ENCODE data around the gene PGLYRP1.

Gene PGLYRP1

DNA sequence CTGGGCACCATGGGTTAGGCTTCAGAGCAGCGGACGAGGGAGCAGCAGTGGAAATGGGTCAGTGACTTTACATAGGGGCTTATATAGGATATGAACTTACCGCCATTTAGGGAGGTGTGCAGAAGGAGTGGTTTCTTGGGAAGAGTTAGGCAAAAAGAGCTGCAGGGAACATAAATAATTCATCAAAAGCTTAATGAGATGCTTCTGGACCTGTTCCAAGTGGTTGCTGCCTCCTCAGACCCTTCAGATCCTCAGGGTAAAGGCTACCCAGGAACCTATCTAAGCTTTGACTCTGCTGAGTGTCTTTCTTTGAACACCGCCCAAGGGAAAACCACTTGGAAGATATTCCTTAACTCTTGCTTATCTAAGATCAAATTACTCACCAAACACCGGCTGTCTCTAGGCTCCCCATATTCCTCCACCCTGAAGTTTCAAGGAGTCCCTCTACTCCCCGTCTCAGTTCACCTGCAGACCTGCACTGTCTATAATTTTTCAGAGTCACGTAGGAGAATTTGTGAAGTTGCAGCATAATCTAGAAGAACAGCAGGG lies 18.2 kb upstream of the PGLYRP1 start, which contains the start of gene IGFL4:
Gene IGFL4 (minus strand): TSS at position 51 of the 549 bp plus-strand sequence. CDS start 40 bp downstream, at position 11.
- Mint-ChIP-seq H3K27ac (no peak within 1 kb of the TSS), H3K4me1 (ENCODE audit: low read depth) (no peaks in the 10 kb centered on the region), H3K27me3 (ENCODE audit: low read depth) (peaks cover 18% of the 10 kb centered on the region), H3K36me3 (ENCODE audit: low read depth) (no peaks in the 10 kb centered on the region), H3K9me3 (peaks cover 5% of the 10 kb centered on the region), H3K4me3 (no peak within 1 kb of the TSS)

DNA sequence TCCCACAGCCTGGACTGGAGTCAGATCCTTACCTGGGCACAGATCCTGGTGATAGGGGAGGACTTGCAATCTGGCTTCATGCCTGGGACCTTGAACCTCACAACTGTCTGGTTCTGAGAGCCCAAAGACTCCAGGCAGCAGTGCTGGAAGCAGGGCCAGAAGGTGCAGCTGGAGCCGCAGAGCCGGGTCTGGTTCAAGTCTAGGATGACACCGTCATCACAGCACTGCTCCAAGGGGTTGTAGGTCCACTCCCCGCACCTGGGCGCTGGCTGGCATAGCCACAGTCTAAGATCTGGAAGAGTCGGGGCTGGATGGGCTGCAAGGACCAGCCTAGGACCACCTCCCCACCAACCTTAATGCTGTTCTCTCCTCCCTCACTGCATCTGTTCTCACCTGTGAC lies 17.3 kb upstream of the PGLYRP1 start:
- H3K27me3 Mint-ChIP-seq (ENCODE audit: low read depth), result peaks cover 11% of the 10 kb centered on the region
- no peaks in the 10 kb centered on the region for H3K36me3 Mint-ChIP-seq (ENCODE audit: low read depth)
- no peaks in the 10 kb centered on the region for H3K4me1 Mint-ChIP-seq (ENCODE audit: low read depth)
- peaks cover 5% of the 10 kb centered on the region for H3K9me3 Mint-ChIP-seq
- no peak overlapping the region for H3K27ac Mint-ChIP-seq
- no peak overlapping the region for H3K4me3 Mint-ChIP-seq

DNA sequence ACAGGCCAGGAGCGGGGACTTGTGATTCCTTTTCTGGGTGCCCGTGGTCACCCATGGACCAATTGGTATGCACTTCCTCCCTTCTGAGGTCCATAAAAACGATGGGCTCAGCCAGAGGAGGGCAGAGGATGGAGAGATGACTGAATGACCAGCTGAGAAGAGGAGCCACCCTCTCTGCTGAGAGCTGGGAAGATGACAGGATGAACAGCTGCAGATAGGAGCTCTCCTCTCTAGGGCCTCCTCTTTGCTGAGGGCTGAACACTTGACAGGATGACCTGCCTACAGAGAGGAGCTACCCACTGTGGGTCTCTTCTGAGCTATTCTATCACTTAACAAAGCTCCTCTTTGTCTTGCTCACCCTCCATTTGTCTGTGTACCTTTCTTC lies 13.9 kb upstream of the PGLYRP1 start:
- H3K4me3 Mint-ChIP-seq, result no peak overlapping the region
- no peaks in the 10 kb centered on the region for H3K4me1 Mint-ChIP-seq (ENCODE audit: low read depth)
- peak overlapping the region; percentile 13 for H3K27ac Mint-ChIP-seq
- H3K27me3 Mint-ChIP-seq (ENCODE audit: low read depth), result peaks cover 8% of the 10 kb centered on the region
- H3K9me3 Mint-ChIP-seq, result no peaks in the 10 kb centered on the region
- H3K36me3 Mint-ChIP-seq (ENCODE audit: low read depth), result no peaks in the 10 kb centered on the region

DNA sequence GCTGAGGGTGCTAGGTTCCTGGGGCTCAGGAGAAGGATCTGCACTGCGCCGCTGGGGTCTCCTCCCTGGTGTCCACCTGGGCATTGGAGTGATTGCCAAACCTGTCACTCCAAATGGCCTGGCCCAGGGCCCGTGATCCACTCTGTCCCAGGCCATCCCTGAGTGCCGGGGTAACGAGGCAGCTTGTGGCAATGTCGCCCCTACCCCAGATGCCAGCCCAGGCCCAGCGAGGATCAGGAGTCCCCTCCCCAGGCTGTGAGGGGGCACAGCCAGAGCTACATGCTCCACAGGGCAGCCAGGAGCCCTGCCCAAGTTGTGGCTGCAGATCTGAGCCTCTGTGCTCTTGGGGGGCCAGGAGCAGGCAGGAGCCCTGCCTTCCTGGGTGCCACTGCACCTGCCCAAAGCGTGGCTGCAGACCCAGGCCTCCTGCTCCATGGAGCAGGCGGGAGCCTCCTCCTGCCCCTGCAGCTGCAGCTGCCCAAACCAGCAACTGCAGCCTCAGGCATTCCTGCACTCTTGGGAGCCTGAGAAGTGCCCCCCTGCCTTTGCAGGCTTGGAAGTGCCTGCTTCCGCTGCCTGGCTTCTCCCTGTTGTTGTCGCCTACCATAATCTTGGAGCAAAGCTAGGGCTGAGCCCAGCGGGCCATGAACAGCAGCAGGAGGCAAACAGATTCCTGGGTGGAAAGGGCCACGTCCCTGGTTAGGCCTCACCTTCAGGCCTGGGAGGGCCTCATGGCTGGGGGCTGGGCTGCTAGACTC lies 13.3 kb upstream of the PGLYRP1 start:
- Mint-ChIP-seq H3K4me1 (ENCODE audit: low read depth) (no peaks in the 10 kb centered on the region), H3K9me3 (no peaks in the 10 kb centered on the region), H3K27me3 (ENCODE audit: low read depth) (peaks cover 8% of the 10 kb centered on the region), H3K36me3 (ENCODE audit: low read depth) (no peaks in the 10 kb centered on the region), H3K4me3 (no peak overlapping the region), H3K27ac (no peak overlapping the region)

DNA sequence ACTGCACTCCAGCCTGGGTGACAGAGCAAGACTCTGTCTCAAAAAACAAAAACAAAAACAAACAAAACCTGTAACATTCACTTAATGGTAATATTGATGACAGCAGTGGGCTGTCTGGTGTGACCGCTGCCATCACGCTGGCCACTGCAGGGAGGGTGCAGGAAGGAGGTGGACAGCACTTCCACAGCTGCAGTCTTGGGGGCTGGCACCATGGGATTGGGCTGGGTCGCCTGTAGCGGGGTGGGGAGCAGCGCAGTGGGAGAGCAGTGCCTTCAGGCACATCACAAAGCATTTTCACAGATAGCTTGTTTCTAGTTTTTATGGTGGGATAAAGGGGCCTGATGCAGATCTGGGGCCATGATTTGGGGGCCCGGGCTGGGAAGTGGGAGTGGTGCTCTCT lies 12.7 kb upstream of the PGLYRP1 start:
- Mint-ChIP-seq H3K27me3 (ENCODE audit: low read depth) (peaks cover 5% of the 10 kb centered on the region), H3K4me3 (no peak overlapping the region)

DNA sequence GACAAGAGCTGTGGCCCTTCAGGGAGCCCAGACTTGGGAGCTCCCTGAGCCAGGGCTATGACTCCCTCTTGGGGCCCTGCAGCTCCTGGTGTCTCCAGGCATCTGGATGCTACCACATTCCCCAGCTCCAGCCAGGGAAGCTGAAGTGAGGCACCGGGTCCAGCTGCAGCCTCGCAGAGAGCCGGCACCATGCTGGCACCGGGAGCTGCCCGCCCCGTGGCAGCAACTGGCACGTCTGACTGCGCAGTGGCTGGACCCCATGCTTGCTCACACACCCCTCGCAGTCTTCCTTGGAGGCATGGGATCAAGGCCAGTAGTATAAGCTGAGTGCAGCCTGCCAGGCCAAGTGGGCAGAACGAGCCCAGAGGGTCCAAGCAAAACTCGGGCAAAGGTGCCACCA lies 10.5 kb upstream of the PGLYRP1 start:
- Mint-ChIP-seq H3K27me3 (ENCODE audit: low read depth) (peaks cover 4% of the 10 kb centered on the region), H3K4me3 (no peak overlapping the region), H3K4me1 (ENCODE audit: low read depth) (peaks cover 4% of the 10 kb centered on the region), H3K9me3 (no peaks in the 10 kb centered on the region), H3K36me3 (ENCODE audit: low read depth) (no peaks in the 10 kb centered on the region), H3K27ac (no peak overlapping the region)

More for the DNA sequence above, 12.7 kb upstream of the PGLYRP1 start:
- H3K9me3 Mint-ChIP-seq, result no peaks in the 10 kb centered on the region
- H3K4me1 Mint-ChIP-seq (ENCODE audit: low read depth), result no peaks in the 10 kb centered on the region
- H3K27ac Mint-ChIP-seq, result no peak overlapping the region
- H3K36me3 Mint-ChIP-seq (ENCODE audit: low read depth), result no peaks in the 10 kb centered on the region

DNA sequence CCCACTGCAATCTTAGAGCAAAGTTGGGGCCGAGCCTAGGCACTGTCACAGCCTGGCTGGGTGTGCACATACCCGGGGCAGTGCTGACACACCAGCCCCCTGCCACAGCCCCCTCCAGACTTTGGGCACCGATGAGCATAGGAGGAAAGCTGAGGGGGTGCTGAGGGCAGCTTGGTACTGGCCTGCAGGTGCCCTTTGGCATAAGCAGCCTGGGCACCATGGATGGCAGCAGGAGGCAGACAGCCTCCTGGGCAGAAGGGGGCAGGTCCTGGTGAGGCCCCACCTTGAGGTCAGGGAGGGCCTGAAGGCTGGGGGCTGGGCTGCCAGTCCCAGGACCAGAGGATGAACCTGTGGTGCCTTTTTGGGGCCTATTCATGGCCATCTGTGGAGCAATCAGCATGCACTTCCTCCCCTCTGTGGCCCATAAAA lies 9.8 kb upstream of the PGLYRP1 start:
- no peak overlapping the region for H3K27ac Mint-ChIP-seq
- no peaks in the 10 kb centered on the region for H3K9me3 Mint-ChIP-seq
- H3K4me1 Mint-ChIP-seq (ENCODE audit: low read depth), result peaks cover 4% of the 10 kb centered on the region
- H3K36me3 Mint-ChIP-seq (ENCODE audit: low read depth), result no peaks in the 10 kb centered on the region
- peaks cover 4% of the 10 kb centered on the region for H3K27me3 Mint-ChIP-seq (ENCODE audit: low read depth)
- H3K4me3 Mint-ChIP-seq, result no peak overlapping the region

DNA sequence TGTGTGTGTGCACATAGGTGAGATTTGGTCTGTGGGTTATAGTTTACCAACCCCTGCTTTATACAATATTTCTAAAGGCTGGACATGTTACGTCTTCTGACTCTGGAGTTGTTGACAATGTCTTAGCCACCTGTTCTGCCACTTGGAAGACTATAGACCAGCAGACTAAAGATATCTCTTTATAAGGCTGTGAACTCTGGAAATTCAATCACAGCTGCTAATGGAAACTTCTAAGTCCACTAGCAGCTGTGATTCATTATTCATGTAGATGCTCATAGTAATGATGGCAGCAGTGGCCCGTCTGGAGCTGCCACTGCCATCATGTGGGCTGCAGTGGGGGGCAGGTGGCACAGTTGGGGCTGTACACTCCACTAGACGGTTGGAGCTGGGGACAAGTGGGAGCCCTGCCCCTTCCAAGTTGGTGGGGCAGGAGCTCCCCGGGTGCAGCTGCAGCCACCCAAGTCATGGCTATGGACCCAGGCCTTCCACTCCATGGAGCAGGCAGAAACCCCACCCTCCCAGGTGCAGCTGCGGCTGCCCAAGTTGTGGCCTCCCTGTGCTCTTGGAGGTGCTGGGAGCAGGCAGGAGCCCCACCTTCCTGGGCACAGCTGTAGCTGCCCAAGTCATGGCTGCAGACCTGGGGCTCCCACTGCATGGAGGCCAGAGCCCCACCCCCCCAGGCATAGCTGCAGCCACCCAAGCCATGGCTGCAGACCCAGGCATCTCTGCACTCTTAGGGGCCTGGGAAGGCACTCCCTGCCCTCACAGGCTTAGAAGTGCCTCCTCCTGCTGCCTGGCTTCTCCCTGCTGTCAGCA lies 9.1 kb upstream of the PGLYRP1 start:
- H3K27ac Mint-ChIP-seq, result no peak overlapping the region

DNA sequence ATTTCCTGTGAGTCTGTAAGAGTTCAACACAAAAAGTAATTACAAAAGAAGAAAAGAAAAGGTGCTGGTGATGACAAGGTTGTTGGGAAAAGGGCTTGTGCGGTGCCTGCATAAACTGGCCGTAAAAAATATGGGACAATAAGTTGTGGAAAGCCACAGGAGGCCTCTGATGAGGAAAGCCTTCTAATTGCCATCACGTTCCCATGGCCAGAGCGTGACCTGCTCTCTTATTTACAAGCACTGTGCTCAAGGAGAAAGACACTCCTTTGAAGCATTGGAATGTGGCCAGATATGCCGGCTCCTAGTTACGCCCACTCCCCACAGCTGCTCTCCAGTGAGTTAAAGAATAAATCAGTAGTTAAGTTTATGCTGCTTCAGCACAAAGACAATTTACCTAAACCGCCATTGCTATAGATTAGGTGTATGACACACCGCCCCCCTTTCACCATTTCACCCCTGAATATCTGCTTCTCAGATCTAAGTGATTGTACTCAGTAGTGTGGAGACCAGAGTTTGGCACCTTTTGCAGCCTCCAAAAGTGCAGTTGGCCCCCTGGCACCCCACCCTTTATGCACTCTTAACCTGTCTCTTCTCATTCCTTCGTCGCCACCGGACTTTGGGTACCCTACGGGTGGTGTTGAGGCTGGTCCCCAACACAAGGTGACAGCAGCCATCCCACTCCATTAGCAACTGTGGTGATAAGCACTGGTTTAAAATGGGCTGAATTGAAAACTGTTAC lies 8.1 kb upstream of the PGLYRP1 start:
- Mint-ChIP-seq H3K27ac (no peak overlapping the region), H3K9me3 (no peaks in the 10 kb centered on the region), H3K4me1 (ENCODE audit: low read depth) (peaks cover 11% of the 10 kb centered on the region), H3K36me3 (ENCODE audit: low read depth) (no peaks in the 10 kb centered on the region), H3K4me3 (no peak overlapping the region), H3K27me3 (ENCODE audit: low read depth) (peaks cover 14% of the 10 kb centered on the region)

More for the DNA sequence above, 9.1 kb upstream of the PGLYRP1 start:
- Mint-ChIP-seq H3K27me3 (ENCODE audit: low read depth) (peaks cover 4% of the 10 kb centered on the region), H3K4me3 (no peak overlapping the region), H3K9me3 (no peaks in the 10 kb centered on the region), H3K4me1 (ENCODE audit: low read depth) (peaks cover 4% of the 10 kb centered on the region), H3K36me3 (ENCODE audit: low read depth) (no peaks in the 10 kb centered on the region)

DNA sequence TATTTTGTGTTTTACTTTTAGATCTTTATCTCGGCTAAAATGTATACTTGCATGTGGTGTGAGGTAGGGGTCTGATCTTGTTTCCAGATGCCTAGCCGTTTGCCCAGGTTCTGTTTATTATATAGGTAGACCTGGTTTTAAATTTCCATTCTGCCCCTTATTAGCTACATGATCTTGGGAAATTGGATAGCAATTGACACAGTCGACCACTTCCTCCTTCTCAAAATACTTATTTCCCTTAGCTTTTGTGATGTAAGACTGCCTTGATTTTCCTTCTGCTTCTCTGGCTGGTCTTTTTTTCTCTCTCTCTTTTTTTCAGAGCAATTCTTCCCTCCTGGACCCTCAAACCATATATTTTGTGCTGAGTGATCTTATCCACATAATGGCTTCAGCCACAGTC lies 3.0 kb upstream of the PGLYRP1 start:
- no peak overlapping the region for H3K4me3 Mint-ChIP-seq

DNA sequence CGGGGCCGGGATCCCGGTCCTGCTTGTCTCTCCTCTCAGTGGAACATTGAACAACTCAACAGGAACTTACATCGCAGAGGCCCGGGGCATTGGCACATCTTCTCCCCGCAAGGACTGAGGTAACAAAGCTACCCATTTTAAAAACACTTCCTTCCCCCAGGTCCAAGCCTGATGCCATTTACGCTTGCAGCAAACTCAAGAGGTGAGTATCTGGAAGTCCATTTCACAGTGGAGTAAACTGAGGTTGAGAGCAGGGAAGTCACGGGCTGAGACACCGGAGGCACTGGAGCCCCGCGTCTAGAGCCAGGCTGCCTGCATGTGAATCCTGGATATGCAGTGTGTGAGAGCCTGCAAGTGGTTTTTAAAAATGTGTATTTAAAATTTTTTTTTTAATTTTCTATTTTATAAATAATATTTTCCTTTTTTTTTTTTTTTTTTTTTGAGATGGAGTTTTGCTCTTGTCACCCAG lies 492 bp upstream of the PGLYRP1 start:
- peaks cover 36% of the 10 kb centered on the region for H3K27me3 Mint-ChIP-seq (ENCODE audit: low read depth)
- no peaks in the 10 kb centered on the region for H3K36me3 Mint-ChIP-seq (ENCODE audit: low read depth)
- H3K9me3 Mint-ChIP-seq, result no peaks in the 10 kb centered on the region
- peaks cover 9% of the 10 kb centered on the region for H3K4me1 Mint-ChIP-seq (ENCODE audit: low read depth)
- no peak overlapping the region for H3K27ac Mint-ChIP-seq
- no peak overlapping the region for H3K4me3 Mint-ChIP-seq

More for the DNA sequence above, 3.0 kb upstream of the PGLYRP1 start:
- peaks cover 13% of the 10 kb centered on the region for H3K4me1 Mint-ChIP-seq (ENCODE audit: low read depth)
- H3K36me3 Mint-ChIP-seq (ENCODE audit: low read depth), result no peaks in the 10 kb centered on the region
- H3K9me3 Mint-ChIP-seq, result no peaks in the 10 kb centered on the region
- H3K27ac Mint-ChIP-seq, result no peak overlapping the region
- peaks cover 39% of the 10 kb centered on the region for H3K27me3 Mint-ChIP-seq (ENCODE audit: low read depth)

DNA sequence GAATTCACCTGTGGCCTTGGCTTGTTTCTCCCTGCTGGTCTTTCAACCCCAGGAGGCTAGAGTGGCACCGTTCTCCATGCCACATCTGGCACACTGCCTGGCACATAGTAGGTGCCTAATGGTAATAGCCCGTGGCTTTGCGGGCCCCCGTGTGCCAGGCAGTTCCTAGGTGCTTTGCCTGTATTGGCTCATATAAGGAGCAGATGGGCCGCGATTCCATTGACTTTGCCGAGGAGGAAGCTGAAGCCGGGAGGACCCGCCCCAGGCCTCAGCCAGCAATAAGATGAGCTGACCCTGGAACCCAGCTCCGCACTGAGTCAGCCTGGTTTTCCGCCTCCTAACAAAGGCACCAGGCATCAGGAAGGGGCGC lies 807 bp downstream of the PGLYRP1 start:
- Mint-ChIP-seq H3K27ac (no peak overlapping the region), H3K36me3 (ENCODE audit: low read depth) (no peaks in the 10 kb centered on the region), H3K4me3 (no peak overlapping the region), H3K4me1 (ENCODE audit: low read depth) (peaks cover 9% of the 10 kb centered on the region), H3K9me3 (no peaks in the 10 kb centered on the region), H3K27me3 (ENCODE audit: low read depth) (peaks cover 36% of the 10 kb centered on the region)

DNA sequence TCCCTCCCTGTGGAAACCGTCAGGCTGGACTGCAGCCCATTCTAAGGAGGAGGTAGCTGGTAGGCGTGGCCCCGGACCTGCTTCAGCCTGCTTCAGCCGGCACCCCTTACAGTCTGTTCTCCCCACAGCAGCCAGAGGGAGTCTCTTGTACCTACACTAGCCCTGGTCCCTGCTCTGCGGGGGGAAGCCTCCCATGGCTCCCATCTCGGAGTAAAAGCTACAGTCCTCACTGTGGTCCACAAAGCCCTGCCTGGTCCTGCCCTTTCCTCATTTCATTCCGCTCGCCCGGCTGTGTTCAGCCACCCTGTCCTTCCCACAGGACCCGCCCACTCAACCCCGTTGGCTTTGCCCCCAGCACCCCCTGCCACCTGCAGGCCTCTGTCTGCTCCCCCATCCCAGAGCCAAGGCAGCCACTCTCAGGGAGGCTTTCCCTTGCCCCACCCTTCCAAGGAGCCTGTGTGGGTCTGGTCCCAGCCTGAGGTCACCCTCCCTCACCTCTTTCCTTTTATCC lies 1.3 kb downstream of the PGLYRP1 start:
- Mint-ChIP-seq H3K9me3 (no peaks in the 10 kb centered on the region), H3K27me3 (ENCODE audit: low read depth) (peaks cover 32% of the 10 kb centered on the region), H3K4me3 (no peak overlapping the region), H3K27ac (no peak overlapping the region), H3K36me3 (ENCODE audit: low read depth) (no peaks in the 10 kb centered on the region), H3K4me1 (ENCODE audit: low read depth) (peaks cover 9% of the 10 kb centered on the region)

DNA sequence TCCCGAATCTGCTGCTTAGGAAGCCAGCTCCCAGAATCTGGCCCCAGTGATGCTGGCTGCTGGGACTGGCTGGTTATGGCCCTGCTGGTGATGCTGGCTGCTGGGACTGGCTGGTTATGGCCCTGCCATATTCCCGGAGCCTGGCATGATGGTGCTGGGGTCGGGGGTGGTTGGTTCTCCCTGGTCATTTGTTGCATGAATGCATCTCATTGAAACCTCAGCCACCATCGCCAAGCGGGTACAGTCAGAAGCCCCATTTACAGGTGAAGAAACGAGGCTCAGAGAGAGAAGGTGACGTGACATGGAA lies 2.1 kb downstream of the PGLYRP1 start:
- no peak overlapping the region for H3K4me3 Mint-ChIP-seq
- peaks cover 24% of the 10 kb centered on the region for H3K27me3 Mint-ChIP-seq (ENCODE audit: low read depth)
- no peaks in the 10 kb centered on the region for H3K36me3 Mint-ChIP-seq (ENCODE audit: low read depth)
- no peaks in the 10 kb centered on the region for H3K9me3 Mint-ChIP-seq
- H3K27ac Mint-ChIP-seq, result no peak overlapping the region
- peaks cover 6% of the 10 kb centered on the region for H3K4me1 Mint-ChIP-seq (ENCODE audit: low read depth)

Measured in T-helper 1 cell treated with Interleukin-12 subunit alpha and Interleukin-12 subunit beta and Interleukin-4 antibody, amounts not matched to agents 30 μg/mL and 1 μg/mL, for 36 hours (primary cell).